ENCODE results near the gene EMP1. TPM values are rescaled to one million over a fixed set of nuclear protein-coding genes. Genes with fewer than 3 reads are reported as not detected.

The EMP1 gene
- total RNA-seq, 1 donor from 2014 or later: 286 TPM

GRCh38 chr12:13204428-13204827, 7.9 kb downstream of the EMP1 start:
- H3K27ac ChIP-seq: peak overlapping the region; percentile 58
- no peaks in the 10 kb centered on the region for H3K9me3 ChIP-seq
- H3K4me1 ChIP-seq: peaks cover 79% of the 10 kb centered on the region
- TF ChIP-seq, protein P1, sequence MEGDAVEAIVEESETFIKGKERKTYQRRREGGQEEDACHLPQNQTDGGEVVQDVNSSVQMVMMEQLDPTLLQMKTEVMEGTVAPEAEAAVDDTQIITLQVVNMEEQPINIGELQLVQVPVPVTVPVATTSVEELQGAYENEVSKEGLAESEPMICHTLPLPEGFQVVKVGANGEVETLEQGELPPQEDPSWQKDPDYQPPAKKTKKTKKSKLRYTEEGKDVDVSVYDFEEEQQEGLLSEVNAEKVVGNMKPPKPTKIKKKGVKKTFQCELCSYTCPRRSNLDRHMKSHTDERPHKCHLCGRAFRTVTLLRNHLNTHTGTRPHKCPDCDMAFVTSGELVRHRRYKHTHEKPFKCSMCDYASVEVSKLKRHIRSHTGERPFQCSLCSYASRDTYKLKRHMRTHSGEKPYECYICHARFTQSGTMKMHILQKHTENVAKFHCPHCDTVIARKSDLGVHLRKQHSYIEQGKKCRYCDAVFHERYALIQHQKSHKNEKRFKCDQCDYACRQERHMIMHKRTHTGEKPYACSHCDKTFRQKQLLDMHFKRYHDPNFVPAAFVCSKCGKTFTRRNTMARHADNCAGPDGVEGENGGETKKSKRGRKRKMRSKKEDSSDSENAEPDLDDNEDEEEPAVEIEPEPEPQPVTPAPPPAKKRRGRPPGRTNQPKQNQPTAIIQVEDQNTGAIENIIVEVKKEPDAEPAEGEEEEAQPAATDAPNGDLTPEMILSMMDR (IDR thresholded peaks at IDR 0.05): no peak
- no peaks in the 10 kb centered on the region for H3K27me3 ChIP-seq
- intact Hi-C loops (cut with DNase I): no loop called here
- H3K36me3 ChIP-seq: no peaks in the 10 kb centered on the region
- ATAC-seq (no peak), DNase-seq (no peak)
- no peak overlapping the region for H3K4me3 ChIP-seq

DNA sequence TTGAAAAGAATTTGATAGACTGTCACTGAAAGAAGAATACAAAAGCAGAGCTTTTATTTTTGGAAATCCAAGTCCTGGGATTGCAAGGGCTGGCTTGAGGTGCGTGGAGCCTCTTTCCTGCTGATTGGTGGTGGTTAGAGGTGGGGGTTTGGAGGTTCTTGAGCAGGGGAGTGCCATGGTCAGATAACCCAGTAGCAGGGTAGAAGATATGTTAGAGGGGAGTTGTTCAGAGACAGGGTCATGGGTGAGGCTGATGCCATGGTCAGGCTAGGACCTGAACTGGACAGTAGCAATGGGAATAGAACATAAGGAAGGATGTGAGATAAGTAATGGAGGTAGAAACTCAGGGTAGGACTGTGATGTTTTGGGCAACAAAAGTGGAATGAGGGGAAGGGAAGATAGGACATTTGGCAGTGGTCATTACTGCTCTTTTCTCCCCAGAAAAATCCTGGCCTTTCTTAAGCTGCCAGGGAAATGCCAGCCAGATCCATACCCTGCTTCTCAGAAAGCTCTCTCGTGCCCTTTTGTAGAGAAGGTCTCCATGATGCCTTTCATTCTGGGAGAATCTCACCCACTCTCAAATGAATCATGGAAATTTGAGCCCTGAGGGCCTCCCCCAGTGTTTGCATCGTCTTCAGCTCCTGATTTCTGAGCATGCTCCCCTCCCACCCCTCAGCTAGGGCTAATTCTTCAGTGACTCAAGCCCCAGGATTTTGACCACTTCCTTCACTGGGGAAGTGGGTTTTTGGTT, 9.5 kb downstream of the EMP1 start:
- intact Hi-C loops (cut with DNase I): no loop called here
- TF ChIP-seq, protein P1 (IDR thresholded peaks at IDR 0.05): no peak
- Histone ChIP-seq H3K4me3 (no peak overlapping the region), H3K4me1 (peaks cover 79% of the 10 kb centered on the region), H3K27me3 (no peaks in the 10 kb centered on the region), H3K27ac (peak overlapping the region; percentile 11), H3K9me3 (no peaks in the 10 kb centered on the region), H3K36me3 (no peaks in the 10 kb centered on the region)
- ATAC-seq (peak; percentile 37), DNase-seq (no peak)

DNA sequence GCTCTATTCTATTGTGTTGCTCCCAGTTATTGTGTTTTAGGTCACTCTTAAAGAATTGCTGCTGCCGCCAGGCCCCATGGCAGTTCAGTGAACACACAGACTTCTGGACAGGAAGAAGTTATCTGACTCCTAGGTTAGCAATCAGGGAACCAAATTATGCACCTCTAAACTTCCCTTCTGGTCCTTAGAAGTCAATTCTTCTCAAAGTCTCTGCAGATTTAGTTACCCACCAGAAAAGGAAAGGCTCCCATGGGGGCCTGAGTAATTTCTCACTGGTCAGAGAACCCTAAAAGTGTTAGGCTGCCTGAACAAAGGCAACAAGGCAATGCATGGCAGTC, 10.0 kb downstream of the EMP1 start:
- no peaks in the 10 kb centered on the region for H3K9me3 ChIP-seq
- H3K27me3 ChIP-seq: no peaks in the 10 kb centered on the region
- DNase-seq (no peak), ATAC-seq (no peak)
- no peak overlapping the region for H3K4me3 ChIP-seq
- peaks cover 2% of the 10 kb centered on the region for H3K36me3 ChIP-seq
- peaks cover 79% of the 10 kb centered on the region for H3K4me1 ChIP-seq
- intact Hi-C loops (cut with DNase I): no loop called here
- H3K27ac ChIP-seq: peak overlapping the region; percentile 11
- TF ChIP-seq, protein P1 (IDR thresholded peaks at IDR 0.05): no peak

- intact Hi-C loops (cut with DNase I): no loop called here
- TF ChIP-seq, protein P1 (IDR thresholded peaks at IDR 0.05): peak; percentile 45
- ATAC-seq: peak; percentile 59
Observed at GRCh38 chr12:13208533-13209435, 12.3 kb downstream of the EMP1 start.

GRCh38 chr12:13209436-13210235, 13.1 kb downstream of the EMP1 start:
- H3K9me3 ChIP-seq: no peaks in the 10 kb centered on the region
- peak overlapping the region; percentile 59 for H3K27ac ChIP-seq
- peaks cover 59% of the 10 kb centered on the region for H3K4me1 ChIP-seq
- H3K27me3 ChIP-seq: no peaks in the 10 kb centered on the region
- H3K4me3 ChIP-seq: peak overlapping the region; percentile 9
- ATAC-seq (no peak), DNase-seq (no peak)
- H3K36me3 ChIP-seq: peaks cover 28% of the 10 kb centered on the region
- TF ChIP-seq, protein P1 (IDR thresholded peaks at IDR 0.05): no peak
- intact Hi-C loops (cut with DNase I): loop anchor here (10.0 kb wide), 1 partner anchor 115 kb away; no protein-coding TSS in a partner anchor

More at GRCh38 chr12:13208533-13209435, 12.3 kb downstream of the EMP1 start:
- H3K4me3 ChIP-seq: peak overlapping the region; percentile 9
- peaks cover 63% of the 10 kb centered on the region for H3K4me1 ChIP-seq
- peak overlapping the region; percentile 59 for H3K27ac ChIP-seq
- no peak for DNase-seq
- H3K27me3 ChIP-seq: no peaks in the 10 kb centered on the region
- peaks cover 20% of the 10 kb centered on the region for H3K36me3 ChIP-seq
- no peaks in the 10 kb centered on the region for H3K9me3 ChIP-seq

Data from upper lobe of right lung (tissue), 1 donor.